Ovary (tissue), 9 donors: ENCODE results near the gene XXYLT1. TPM values are rescaled to one million over a fixed set of nuclear protein-coding genes. Genes with fewer than 3 reads are reported as not detected.

Experiments used
- DNase-seq, 5 donors: peaks; one replicate each; pipeline ENCODE4 v3.0.0-alpha.2; 2019 to 2020
- H3K27ac ChIP-seq, 2 donors: fragments of 200-600 bp; one replicate each; pipeline versions ENCODE4 v1.5.1 to v1.8.0; 2019 to 2022
- H3K27me3 ChIP-seq: fragments of 200-600 bp; one replicate; pipeline ENCODE4 v1.8.0; 2022
- H3K36me3 ChIP-seq: fragments of 200-600 bp; sonication (generic); one replicate; pipeline ENCODE4 v1.5.1; 2019
- H3K4me1 ChIP-seq: one replicate; pipeline ENCODE4 v1.8.1; 2013; ENCODE audit warnings: mild to moderate bottlenecking, moderate library complexity; ENCODE audit not compliant: insufficient read depth
- H3K4me3 ChIP-seq: fragments of 200-600 bp; sonication (generic); one replicate; pipeline ENCODE4 v1.5.1; 2017
- H3K9me3 ChIP-seq, 2 donors: fragments of 200-600 bp in 1 of 2; sonication (generic) in 1 of 2; one replicate each; pipeline versions ENCODE4 v1.5.1 to v1.8.1; 2013 to 2019; ENCODE audit warnings: mild to moderate bottlenecking in 1 of 2, moderate library complexity in 1 of 2
- EP300 ChIP-seq: sonication (generic); formaldehyde crosslinking; IDR thresholded peaks from one replicate; pipeline ENCODE4 v1.6.1; 2017; ENCODE audit warnings: antibody characterized with exemption
- POLR2A ChIP-seq: fragments of 450-650 bp; IDR thresholded peaks from one replicate; pipeline ENCODE4 v1.6.1; 2017; ENCODE audit warnings: antibody characterized with exemption, mild to moderate bottlenecking, moderate library complexity
- WGBS, 3 donors: extraction: QIAGEN DNeasy Blood & Tissue Kit in 1 of 3; methylation state at CpG; one replicate each; pipeline versions ENCODE4 v1.1.5 to v1.1.7; 2013 to 2017; 5-methylcytosine and 5-hydroxymethylcytosine counted together
- intact Hi-C, 4 donors: fragments of 100-400 bp; cut with DNase I; formaldehyde crosslinking; loops; one replicate each; pipeline versions ENCODE4 v1.11.0 to v1.15.1; 2022 to 2023
- polyA plus RNA-seq, 2 donors: library from polyadenylated mRNA; stranded (reverse); fragments of 200-250 nt in 1 of 2; fragments of 350-450 nt in 1 of 2; fragmentation: Illumina TruSeq in 1 of 2; extraction: RNeasy Lipid Tissue Mini Kit (QIAGEN cat#74804) in 1 of 2; gene quantifications; one replicate each; pipeline ENCODE4 v1.2.3, GENCODE V29; 2013 to 2014
- total RNA-seq, 7 donors: library from RNA; depleted of rRNA in 2 of 7; stranded (reverse); fragments of >200 nt in 2 of 7; fragmentation: NEBNext Ultra II Directional in 3 of 7; extraction: Animal tissue kit (Norgen Biotek cat#: 25700) in 3 of 7; gene quantifications; one replicate each; pipeline versions ENCODE4 v1.1.0 to v1.2.4, GENCODE V29; 2016 to 2023
- TF ChIP-seq, protein P1 (sequence below), 3 donors: fragments of 450-650 bp in 2 of 3; fragments of 200-600 bp in 1 of 3; IDR thresholded peaks; one replicate each; pipeline versions ENCODE4 v1.5.1 to v1.8.0; 2016 to 2022; ENCODE audit warnings: antibody characterized with exemption in 3 of 3, mild to moderate bottlenecking in 1 of 3
- donor health status: DM: no; HTN: no; CAD: no; lungs with moderate emphysema.
- donor health status: DM: no; HTN: no; CAD: no.
- donor health status: Bipolar disorder and iron deficiency.
- donor health status: DM: yes; HTN: yes; CAD: no.
- donor health status: DM: no; HTN: no; CAD: no.
- donor health status: DM: yes; HTN: yes; CAD: no.

XXYLT1 gene
- total and polyA plus RNA-seq, 9 donors, result 5.6 to 13.6 (median 10.2) TPM

DNA sequence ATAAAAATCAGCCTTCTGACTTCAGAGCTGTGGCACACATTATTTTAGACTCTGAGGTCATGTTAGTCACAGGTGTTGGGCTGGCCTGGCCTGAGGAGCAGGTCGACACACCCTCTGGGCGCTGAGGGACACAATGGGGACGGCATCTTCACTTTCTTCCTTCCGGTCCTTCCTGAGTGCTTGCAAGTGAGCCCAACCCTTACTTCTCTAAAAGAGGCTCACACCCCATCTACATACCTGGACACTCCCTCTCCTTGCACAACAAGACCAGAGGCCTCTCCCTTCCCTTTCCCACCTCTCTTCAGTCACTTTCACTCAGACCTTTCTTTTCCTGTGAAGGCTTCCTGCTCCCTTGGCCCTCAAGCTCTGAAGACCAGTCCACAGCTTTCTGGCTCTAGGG lies 85.4 kb downstream of the XXYLT1 start:
- Histone ChIP-seq H3K36me3 (no peaks in the 10 kb centered on the region), H3K9me3 (no peaks in the 10 kb centered on the region), H3K27me3 (no peaks in the 10 kb centered on the region), H3K27ac (no peak overlapping the region), H3K4me3 (no peak overlapping the region), H3K4me1 (peaks cover 12% of the 10 kb centered on the region)
- WGBS, 3 donors, result 97 to 99% (median 97%) methylated on average over 4 of the region's 4 CpGs
- no peak for DNase-seq
- TF ChIP-seq POLR2A, result no peak
- TF ChIP-seq, protein P1, sequence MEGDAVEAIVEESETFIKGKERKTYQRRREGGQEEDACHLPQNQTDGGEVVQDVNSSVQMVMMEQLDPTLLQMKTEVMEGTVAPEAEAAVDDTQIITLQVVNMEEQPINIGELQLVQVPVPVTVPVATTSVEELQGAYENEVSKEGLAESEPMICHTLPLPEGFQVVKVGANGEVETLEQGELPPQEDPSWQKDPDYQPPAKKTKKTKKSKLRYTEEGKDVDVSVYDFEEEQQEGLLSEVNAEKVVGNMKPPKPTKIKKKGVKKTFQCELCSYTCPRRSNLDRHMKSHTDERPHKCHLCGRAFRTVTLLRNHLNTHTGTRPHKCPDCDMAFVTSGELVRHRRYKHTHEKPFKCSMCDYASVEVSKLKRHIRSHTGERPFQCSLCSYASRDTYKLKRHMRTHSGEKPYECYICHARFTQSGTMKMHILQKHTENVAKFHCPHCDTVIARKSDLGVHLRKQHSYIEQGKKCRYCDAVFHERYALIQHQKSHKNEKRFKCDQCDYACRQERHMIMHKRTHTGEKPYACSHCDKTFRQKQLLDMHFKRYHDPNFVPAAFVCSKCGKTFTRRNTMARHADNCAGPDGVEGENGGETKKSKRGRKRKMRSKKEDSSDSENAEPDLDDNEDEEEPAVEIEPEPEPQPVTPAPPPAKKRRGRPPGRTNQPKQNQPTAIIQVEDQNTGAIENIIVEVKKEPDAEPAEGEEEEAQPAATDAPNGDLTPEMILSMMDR (IDR thresholded peaks at IDR 0.05), result no peak
- TF ChIP-seq EP300, result no peak
- intact Hi-C loops, result no loop called here

DNA sequence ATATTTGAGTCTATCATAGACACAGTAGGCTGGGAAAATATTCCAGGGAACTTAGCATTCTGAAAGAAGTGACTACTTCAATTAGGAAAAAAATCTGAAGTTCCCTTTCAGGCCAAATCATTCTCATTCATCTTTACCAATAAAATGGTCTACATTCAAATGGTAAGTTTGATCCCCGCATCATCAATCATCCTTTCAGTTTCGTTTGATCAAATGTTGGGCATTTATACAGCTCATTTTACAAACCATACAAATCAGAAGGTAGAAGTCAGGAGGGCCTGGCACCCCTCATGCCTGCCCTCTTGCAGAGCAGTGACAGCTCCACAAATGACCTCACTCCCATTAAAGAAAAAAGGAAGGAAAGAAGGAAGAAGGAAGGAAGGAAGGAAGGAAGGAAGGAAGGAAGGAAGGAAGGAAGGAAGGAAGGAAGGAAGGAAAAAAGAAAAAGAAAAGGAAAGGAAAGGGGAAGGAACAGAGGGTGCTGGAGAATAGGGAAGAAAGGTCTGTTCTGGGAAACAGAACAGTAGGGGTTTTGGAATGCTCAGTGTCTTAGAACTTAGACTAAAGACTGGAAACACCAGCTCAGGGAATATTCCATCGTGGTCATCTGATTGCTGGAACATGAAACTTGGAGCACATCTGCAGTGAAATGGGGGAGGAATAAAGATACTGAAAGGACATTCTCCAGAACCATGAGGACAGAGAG lies 86.1 kb downstream of the XXYLT1 start:
- H3K27ac ChIP-seq, result no peak overlapping the region
- WGBS, 3 donors, result 69 to 77% (median 71%) methylated on average over 3 of the region's 3 CpGs
- TF ChIP-seq EP300 (no peak), POLR2A (no peak)
- TF ChIP-seq, protein P1 (IDR thresholded peaks at IDR 0.05), result no peak
- no peaks in the 10 kb centered on the region for H3K9me3 ChIP-seq
- intact Hi-C loops, result no loop called here
- no peaks in the 10 kb centered on the region for H3K36me3 ChIP-seq
- no peak for DNase-seq
- no peak overlapping the region for H3K4me3 ChIP-seq
- H3K27me3 ChIP-seq, result no peaks in the 10 kb centered on the region
- H3K4me1 ChIP-seq, result peaks cover 13% of the 10 kb centered on the region

DNA sequence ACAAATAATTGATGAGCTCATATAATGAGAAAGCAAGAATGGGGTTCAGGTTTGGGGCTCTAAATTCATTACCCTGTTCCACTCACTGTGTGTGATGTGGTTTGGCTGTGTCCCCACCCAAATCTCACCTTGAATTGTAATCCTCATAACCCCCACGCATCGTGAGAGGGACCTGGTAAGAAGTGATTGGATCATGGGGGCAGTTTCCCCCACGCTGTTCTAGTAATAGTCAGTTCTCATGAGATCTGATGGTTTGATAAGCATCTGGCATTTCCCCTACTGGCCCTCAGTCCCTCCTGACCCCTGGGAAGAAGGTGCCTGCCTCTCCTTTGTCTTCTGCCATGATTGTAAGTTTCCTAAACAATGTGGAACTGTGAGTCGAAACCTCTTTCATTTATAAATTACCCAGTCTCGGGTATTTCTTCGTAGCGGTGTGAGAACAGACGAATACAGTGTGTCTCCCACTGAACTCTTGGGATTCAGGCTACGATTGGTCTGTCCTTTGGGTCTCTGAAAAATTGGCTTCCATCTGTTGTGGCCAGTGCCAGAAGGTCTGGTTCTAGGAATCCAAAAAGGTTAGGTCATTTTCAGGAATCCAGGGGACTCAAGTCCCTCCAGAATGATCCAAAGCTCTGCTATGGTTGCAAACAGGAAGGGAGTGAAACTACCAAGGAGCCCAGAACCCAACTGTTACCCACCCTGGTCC lies 87.7 kb downstream of the XXYLT1 start:
- intact Hi-C loops, result no loop called here

DNA sequence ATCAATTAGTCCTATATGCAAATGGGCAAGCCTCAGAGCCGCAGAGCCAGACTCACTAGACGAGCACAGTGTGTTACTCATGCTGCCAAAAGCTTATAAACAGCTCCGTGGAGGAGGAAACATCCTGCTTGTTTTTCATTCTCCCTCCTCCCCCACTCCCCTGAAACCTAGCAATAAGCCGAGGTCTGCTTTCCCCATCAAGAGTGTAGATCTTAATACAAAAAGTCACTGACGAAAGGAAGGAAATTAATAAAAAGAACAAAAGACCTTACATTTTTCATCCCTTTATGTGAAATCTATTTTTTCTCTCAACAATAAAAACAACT lies 88.5 kb downstream of the XXYLT1 start:
- intact Hi-C loops, result no loop called here
- Histone ChIP-seq H3K4me1 (peaks cover 10% of the 10 kb centered on the region), H3K27ac (no peak overlapping the region), H3K36me3 (no peaks in the 10 kb centered on the region), H3K4me3 (no peak overlapping the region), H3K9me3 (no peaks in the 10 kb centered on the region), H3K27me3 (no peaks in the 10 kb centered on the region)
- TF ChIP-seq EP300, result no peak
- TF ChIP-seq, protein P1 (IDR thresholded peaks at IDR 0.05), result no peak
- no peak for TF ChIP-seq POLR2A
- 5 to 14% (median 9%) methylated on average over 5 of the region's 5 CpGs for WGBS, 3 donors
- peak in 2 of 5 donors; percentile 29 to 44 for DNase-seq

More for the DNA sequence above, 87.7 kb downstream of the XXYLT1 start:
- TF ChIP-seq, protein P1 (IDR thresholded peaks at IDR 0.05), result no peak
- TF ChIP-seq POLR2A (no peak), EP300 (no peak)
- 85 to 93% (median 92%) methylated on average over 9 of the region's 9 CpGs for WGBS, 3 donors
- Histone ChIP-seq H3K9me3 (no peaks in the 10 kb centered on the region), H3K4me3 (no peak overlapping the region), H3K27me3 (no peaks in the 10 kb centered on the region), H3K36me3 (no peaks in the 10 kb centered on the region), H3K4me1 (peaks cover 12% of the 10 kb centered on the region), H3K27ac (no peak overlapping the region)
- no peak for DNase-seq
